ENCODE data around the gene RNF187. TPM values are rescaled to one million over a fixed set of nuclear protein-coding genes. Genes with fewer than 3 reads are reported as not detected.
"Not testable (repeated sequence)": the region's sequence is repeated elsewhere in the genome, so short reads cannot be mapped to it uniquely, and the experiment has no call there.

Gene RNF187
- polyA plus RNA-seq, 2 of the 4 experiments (the other 2 are of a cell fraction) = 64.5 to 82.8 TPM

GRCh38 chr1:228465141-228465540 lies 22.0 kb upstream of the RNF187 start:
- peak overlapping the region; percentile 78; the same call in 2 of the 3 replicates for H3K4me2 ChIP-seq
- H3K4me1 ChIP-seq = peaks cover 12% of the 10 kb centered on the region; the same call in 2 of the 3 replicates
- no peaks in the 10 kb centered on the region for H3K9me3 ChIP-seq
- no peak for ATAC-seq
- ChIA-PET CTCF (interaction anchor here (0.5 to 1.8 kb wide), 3 partner anchors 16 to 1669 kb away, joined by 3 to 4 read pairs (median 3); no protein-coding TSS in a partner anchor), POLR2A (no interaction called here)
- TF ChIP-seq ELK1 (IDR thresholded peaks at IDR 0.05; ENCODE audit: low read depth, low read length) (no peak), CBX8 (IDR thresholded peaks at IDR 0.05) (no peak)
- FAIRE-seq = no peak
- H3K27ac ChIP-seq = no peak overlapping the region
- DNase-seq (ENCODE audit: low read depth in 1 of 2, low spot score in 1 of 2) = no peak
- WGBS (ENCODE audit: missing lambda C conversion rate) = 73% methylated on average over 13 of the region's 13 CpGs
- H3K4me3 ChIP-seq = no peak overlapping the region; the same call in 2 of the 3 replicates

GRCh38 chr1:228465571-228466146 lies 21.5 kb upstream of the RNF187 start:
- CTCF ChIA-PET = interaction anchor here (0.5 to 1.0 kb wide), 2 partner anchors 335 to 1669 kb away, joined by 3 to 4 read pairs; no protein-coding TSS in a partner anchor
- FAIRE-seq = no peak

GRCh38 chr1:228468188-228468587 lies 19.0 kb upstream of the RNF187 start:
- FAIRE-seq; H3K9me3 ChIP-seq; H3K4me2 ChIP-seq; ATAC-seq; CTCF ChIA-PET; H3K4me1 ChIP-seq; H3K27ac ChIP-seq; H3K4me3 ChIP-seq; DNase-seq (ENCODE audit: low read depth in 1 of 2, low spot score in 1 of 2): not testable (repeated sequence)
- POLR2A ChIA-PET = interaction anchor here (0.5 kb wide), 1 partner anchor 61 kb away, joined by 5 read pairs; the partner anchor contains the start of gene TRIM11
- WGBS (ENCODE audit: missing lambda C conversion rate) = 28% methylated on average over 2 of the region's 2 CpGs

More at GRCh38 chr1:228465571-228466146, 21.5 kb upstream of the RNF187 start:
- POLR2A ChIA-PET = no interaction called here
- Histone ChIP-seq H3K4me1 (peaks cover 7% of the 10 kb centered on the region; the same call in 2 of the 3 replicates), H3K9me3 (no peaks in the 10 kb centered on the region), H3K27ac (no peak overlapping the region), H3K4me3 (no peak overlapping the region), H3K4me2 (no peak overlapping the region)
- WGBS (ENCODE audit: missing lambda C conversion rate) = 78% methylated on average over 8 of the region's 8 CpGs
- DNase-seq (ENCODE audit: low read depth in 1 of 2, low spot score in 1 of 2) = no peak
- no peak for TF ChIP-seq RNF2 (IDR thresholded peaks at IDR 0.05; ENCODE audit: borderline replicate concordance, low read depth)
- TF ChIP-seq MAFK (IDR thresholded peaks at IDR 0.05; ENCODE audit: partially characterized antibody) = peak; percentile 78
- no peak for ATAC-seq

GRCh38 chr1:228469413-228470162 lies 17.6 kb upstream of the RNF187 start:
- no peak overlapping the region for H3K27ac ChIP-seq
- ChIA-PET POLR2A (no interaction called here), CTCF (interaction anchor here (1.1 kb wide), 1 partner anchor 10 kb away, joined by 4 read pairs; no protein-coding TSS in a partner anchor)
- H3K4me3 ChIP-seq = no peak overlapping the region
- ATAC-seq (no peak), DNase-seq (ENCODE audit: low read depth in 1 of 2, low spot score in 1 of 2) (no peak), FAIRE-seq (no peak)
- TF ChIP-seq BCL3 (IDR thresholded peaks at IDR 0.05) (no peak), USF2 (IDR thresholded peaks at IDR 0.05) (no peak), KDM1A (IDR thresholded peaks at IDR 0.05; ENCODE audit: low read depth) (no peak), RARB (CRISPR knock-in tag; IDR thresholded peaks at IDR 0.05) (no peak), KDM5A (IDR thresholded peaks at IDR 0.05) (no peak), MAZ (IDR thresholded peaks at IDR 0.05; ENCODE audit: borderline replicate concordance, low read depth, low read length) (no peak), ELK1 (IDR thresholded peaks at IDR 0.05; ENCODE audit: low read depth, low read length) (no peak), NPAS2 (CRISPR knock-in tag; IDR thresholded peaks at IDR 0.05; ENCODE audit: borderline replicate concordance) (no peak), HMGXB4 (CRISPR knock-in tag; IDR thresholded peaks at IDR 0.05; ENCODE audit: borderline replicate concordance) (no peak), JUN (IDR thresholded peaks at IDR 0.05) (no peak), ZNF302 (CRISPR knock-in tag; IDR thresholded peaks at IDR 0.05) (no peak), EHF (CRISPR knock-in tag; IDR thresholded peaks at IDR 0.05) (no peak), MYC (IDR thresholded peaks at IDR 0.05; ENCODE audit: borderline replicate concordance, low read length) (no peak)
- whole genome bisulfite sequencing (ENCODE audit: missing lambda C conversion rate) = 77% methylated on average over 27 of the region's 33 CpGs
- no peak overlapping the region for H3K4me2 ChIP-seq
- no peaks in the 10 kb centered on the region for H3K9me3 ChIP-seq
- no peaks in the 10 kb centered on the region for H3K4me1 ChIP-seq

All from A549 (cell line).